ENCODE results near the gene CUL9. TPM values are rescaled to one million over a fixed set of nuclear protein-coding genes. Genes with fewer than 3 reads are reported as not detected.

CUL9 gene
- total RNA-seq, 1 experiment from 2014 or later, result 15.2 TPM

DNA sequence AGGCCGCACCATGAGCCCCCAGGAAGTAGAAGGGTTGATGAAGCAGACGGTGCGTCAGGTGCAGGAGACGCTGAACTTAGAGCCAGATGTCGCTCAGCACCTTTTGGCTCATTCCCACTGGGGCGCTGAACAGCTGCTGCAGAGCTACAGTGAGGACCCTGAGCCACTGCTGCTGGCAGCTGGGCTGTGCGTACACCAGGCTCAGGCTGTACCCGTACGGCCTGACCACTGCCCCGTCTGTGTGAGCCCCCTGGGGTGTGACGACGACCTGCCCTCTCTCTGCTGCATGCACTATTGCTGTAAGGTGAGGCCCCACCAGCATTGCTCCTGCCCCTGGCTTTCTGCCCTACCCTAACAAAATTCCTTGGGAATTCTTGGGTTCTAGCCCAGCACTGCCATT is 34.2 kb downstream of the CUL9 start:
- H3K14ac ChIP-seq (ENCODE audit: insufficient read depth, low read length), result no peak overlapping the region
- no peaks in the 10 kb centered on the region for H3K9me3 ChIP-seq (ENCODE audit: control insufficient read depth, low read depth, low read length)
- no peak overlapping the region for H2BK20ac ChIP-seq (ENCODE audit: low read depth, low read length, poor library complexity, severe bottlenecking)
- H2AFZ ChIP-seq (ENCODE audit: low read length), result no peak overlapping the region
- H2BK12ac ChIP-seq (ENCODE audit: insufficient read length, low read depth, low read length), result no peak overlapping the region
- no peak for DNase-seq
- H3K4me2 ChIP-seq (ENCODE audit: insufficient read depth, insufficient read length, low read length), result no peak overlapping the region
- H3K23ac ChIP-seq (ENCODE audit: insufficient read length, low read depth, low read length), result no peak overlapping the region
- no peak overlapping the region for H3K18ac ChIP-seq (ENCODE audit: insufficient read length, low read depth, low read length)
- no peak overlapping the region for H3K56ac ChIP-seq (ENCODE audit: insufficient read length, low read depth, low read length)
- H3K9ac ChIP-seq (ENCODE audit: extremely low read depth, insufficient read length, low read length), result no peak overlapping the region
- H2BK120ac ChIP-seq (ENCODE audit: low read depth, low read length, poor library complexity, severe bottlenecking), result no peak overlapping the region
- H4K8ac ChIP-seq (replicated peaks; ENCODE audit: insufficient read length, low read depth, low read length), result no peak overlapping the region
- no peak overlapping the region for H4K5ac ChIP-seq (ENCODE audit: insufficient read length, low read depth, low read length)
- no peak overlapping the region for H2BK5ac ChIP-seq (ENCODE audit: insufficient read length, low read length)
- no peaks in the 10 kb centered on the region for H3K23me2 ChIP-seq (ENCODE audit: insufficient read length, low read depth, low read length, poor library complexity, severe bottlenecking)
- Mint-ChIP-seq H3K27ac (no peak overlapping the region), H3K9me3 (no peaks in the 10 kb centered on the region), H3K4me3 (no peak overlapping the region), H3K36me3 (ENCODE audit: insufficient read depth in 1 of 3, low read depth in 3 of 3) (peaks cover 0 to 2% (median 2%) of the 10 kb centered on the region in 3 experiments; a peak in 2 of 7 replicates), H3K4me1 (peaks cover 9% of the 10 kb centered on the region in 2 experiments), H3K27me3 (ENCODE audit: low read depth) (peaks cover 3% of the 10 kb centered on the region)
- H3K79me2 ChIP-seq (ENCODE audit: insufficient read depth, low read length), result no peaks in the 10 kb centered on the region
- no peak overlapping the region for H3T11ph ChIP-seq (ENCODE audit: low read length)
- no peaks in the 10 kb centered on the region for H3K79me1 ChIP-seq (ENCODE audit: insufficient read depth, low read depth, low read length, poor library complexity, severe bottlenecking)
- no peak overlapping the region for H3K27ac ChIP-seq (ENCODE audit: insufficient read length, low read depth, low read length)
- no peak overlapping the region for H4K91ac ChIP-seq (ENCODE audit: insufficient read length, low read depth, low read length)
- no peaks in the 10 kb centered on the region for H4K20me1 ChIP-seq (ENCODE audit: control insufficient read depth, insufficient read depth, insufficient read length)
- TF ChIP-seq, protein P1, sequence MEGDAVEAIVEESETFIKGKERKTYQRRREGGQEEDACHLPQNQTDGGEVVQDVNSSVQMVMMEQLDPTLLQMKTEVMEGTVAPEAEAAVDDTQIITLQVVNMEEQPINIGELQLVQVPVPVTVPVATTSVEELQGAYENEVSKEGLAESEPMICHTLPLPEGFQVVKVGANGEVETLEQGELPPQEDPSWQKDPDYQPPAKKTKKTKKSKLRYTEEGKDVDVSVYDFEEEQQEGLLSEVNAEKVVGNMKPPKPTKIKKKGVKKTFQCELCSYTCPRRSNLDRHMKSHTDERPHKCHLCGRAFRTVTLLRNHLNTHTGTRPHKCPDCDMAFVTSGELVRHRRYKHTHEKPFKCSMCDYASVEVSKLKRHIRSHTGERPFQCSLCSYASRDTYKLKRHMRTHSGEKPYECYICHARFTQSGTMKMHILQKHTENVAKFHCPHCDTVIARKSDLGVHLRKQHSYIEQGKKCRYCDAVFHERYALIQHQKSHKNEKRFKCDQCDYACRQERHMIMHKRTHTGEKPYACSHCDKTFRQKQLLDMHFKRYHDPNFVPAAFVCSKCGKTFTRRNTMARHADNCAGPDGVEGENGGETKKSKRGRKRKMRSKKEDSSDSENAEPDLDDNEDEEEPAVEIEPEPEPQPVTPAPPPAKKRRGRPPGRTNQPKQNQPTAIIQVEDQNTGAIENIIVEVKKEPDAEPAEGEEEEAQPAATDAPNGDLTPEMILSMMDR (conservative IDR thresholded peaks at IDR 0.05), result no peak
- no peak overlapping the region for H2BK15ac ChIP-seq (ENCODE audit: low read depth, low read length)
- no peaks in the 10 kb centered on the region; the same call in 1 of the 2 replicates for H3K4me1 ChIP-seq (ENCODE audit: insufficient read depth, low read length)
- H3K27me3 ChIP-seq (ENCODE audit: insufficient read depth, low read length), result no peaks in the 10 kb centered on the region
- H3K4ac ChIP-seq (ENCODE audit: low read depth, low read length), result no peak overlapping the region
- H2AK5ac ChIP-seq (ENCODE audit: insufficient read length, low read length), result no peak overlapping the region
- no CpG with 5 or more reads among the region's 12 CpGs for WGBS (ENCODE audit: extremely low coverage, insufficient read length, low lambda C conversion rate)
